ENCODE data around the gene CEACAM1. TPM values are rescaled to one million over a fixed set of nuclear protein-coding genes. Genes with fewer than 3 reads are reported as not detected.
"Not testable (repeated sequence)": the region's sequence is repeated elsewhere in the genome, so short reads cannot be mapped to it uniquely, and the experiment has no call there.

The CEACAM1 gene
- polyA plus RNA-seq, 1 donor (not counting 4 experiments of a cell fraction or from before 2014, with no cell fraction given), result 2.2 TPM

- dilution Hi-C loops (cut with MboI; ENCODE audit: extremely low pct_ligation_motif_present, low sequenced_read_pairs), result no loop called here
Measured at GRCh38 chr19:42552086-42553065, 24.1 kb upstream of the CEACAM1 start.

DNA sequence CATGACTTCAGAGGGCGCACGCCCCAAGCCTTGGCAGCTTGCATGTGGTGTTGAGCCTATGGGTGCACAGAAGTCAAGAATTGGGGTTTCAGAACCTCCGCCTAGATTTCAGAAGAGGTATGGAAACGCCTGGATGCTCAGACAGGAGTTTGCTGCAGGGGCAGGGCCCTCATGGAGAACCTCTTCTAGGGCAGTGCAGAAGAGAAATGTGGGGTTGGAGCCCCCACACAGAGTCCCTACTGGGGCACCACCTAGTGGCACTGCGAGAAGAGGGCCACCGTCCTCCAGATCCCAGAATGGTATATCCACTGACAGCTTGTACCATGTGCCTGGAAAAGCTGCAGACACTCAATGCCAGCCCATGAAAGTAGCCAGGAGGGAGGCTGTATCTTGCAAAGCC, 22.2 kb upstream of the CEACAM1 start:
- DNase-seq (ENCODE audit: low read depth, low spot score); FAIRE-seq; H3K79me2 ChIP-seq (ENCODE audit: control insufficient read depth, insufficient read depth, low read length): not testable (repeated sequence)

More at GRCh38 chr19:42552086-42553065, 24.1 kb upstream of the CEACAM1 start:
- TF ChIP-seq, protein P1, sequence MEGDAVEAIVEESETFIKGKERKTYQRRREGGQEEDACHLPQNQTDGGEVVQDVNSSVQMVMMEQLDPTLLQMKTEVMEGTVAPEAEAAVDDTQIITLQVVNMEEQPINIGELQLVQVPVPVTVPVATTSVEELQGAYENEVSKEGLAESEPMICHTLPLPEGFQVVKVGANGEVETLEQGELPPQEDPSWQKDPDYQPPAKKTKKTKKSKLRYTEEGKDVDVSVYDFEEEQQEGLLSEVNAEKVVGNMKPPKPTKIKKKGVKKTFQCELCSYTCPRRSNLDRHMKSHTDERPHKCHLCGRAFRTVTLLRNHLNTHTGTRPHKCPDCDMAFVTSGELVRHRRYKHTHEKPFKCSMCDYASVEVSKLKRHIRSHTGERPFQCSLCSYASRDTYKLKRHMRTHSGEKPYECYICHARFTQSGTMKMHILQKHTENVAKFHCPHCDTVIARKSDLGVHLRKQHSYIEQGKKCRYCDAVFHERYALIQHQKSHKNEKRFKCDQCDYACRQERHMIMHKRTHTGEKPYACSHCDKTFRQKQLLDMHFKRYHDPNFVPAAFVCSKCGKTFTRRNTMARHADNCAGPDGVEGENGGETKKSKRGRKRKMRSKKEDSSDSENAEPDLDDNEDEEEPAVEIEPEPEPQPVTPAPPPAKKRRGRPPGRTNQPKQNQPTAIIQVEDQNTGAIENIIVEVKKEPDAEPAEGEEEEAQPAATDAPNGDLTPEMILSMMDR (optimal IDR thresholded peaks at IDR 0.05 in 1 of 3, IDR thresholded peaks at IDR 0.05 in 1 of 3, conservative IDR thresholded peaks at IDR 0.05 in 1 of 3; ENCODE audit: extremely low read depth in 1 of 3, insufficient read depth in 2 of 3, low read length in 3 of 3), result no peak
- TF ChIP-seq EZH2 (IDR thresholded peaks at IDR 0.05; ENCODE audit: low read length), result no peak
- Histone ChIP-seq H3K4me3 (ENCODE audit: control insufficient read depth in 2 of 3, extremely low read depth in 1 of 3, insufficient read depth in 2 of 3, low read depth in 1 of 3, low read length in 3 of 3) (no peak overlapping the region), H3K79me2 (ENCODE audit: control insufficient read depth, insufficient read depth, low read length) (no peaks in the 10 kb centered on the region), H4K20me1 (ENCODE audit: control insufficient read depth, extremely low read depth, insufficient read depth, low read length) (no peaks in the 10 kb centered on the region), H2AFZ (ENCODE audit: control insufficient read depth, low read length) (no peak overlapping the region), H3K9me3 (ENCODE audit: control insufficient read depth, low read depth, low read length) (peaks cover 2% of the 10 kb centered on the region), H3K4me2 (ENCODE audit: control insufficient read depth, extremely low read depth, insufficient read depth, low read depth, low read length) (no peak overlapping the region), H3K36me3 (ENCODE audit: control insufficient read depth in 2 of 2, extremely low read depth in 1 of 2, insufficient read depth in 2 of 2, low read length in 2 of 2) (no peaks in the 10 kb centered on the region), H3K27ac (ENCODE audit: control insufficient read depth, insufficient read depth, low read length) (no peak overlapping the region), H3K9me1 (ENCODE audit: control insufficient read depth, extremely low read depth, insufficient read depth, low read length) (no peaks in the 10 kb centered on the region), H3K4me1 (ENCODE audit: control insufficient read depth, extremely low read depth, insufficient read depth, low read length) (no peaks in the 10 kb centered on the region), H3K27me3 (ENCODE audit: control insufficient read depth, extremely low read depth, insufficient read depth, low read length) (peaks cover 23% of the 10 kb centered on the region), H3K9ac (ENCODE audit: control insufficient read depth, extremely low read depth, insufficient read depth, low read length) (no peak overlapping the region)
- DNase-seq (ENCODE audit: low read depth, low spot score) (no peak), FAIRE-seq (no peak)

GRCh38 chr19:42549067-42549466, 20.8 kb upstream of the CEACAM1 start:
- H3K27me3 ChIP-seq (ENCODE audit: control insufficient read depth, extremely low read depth, insufficient read depth, low read length), result peaks cover 15% of the 10 kb centered on the region
- H3K9ac ChIP-seq (ENCODE audit: control insufficient read depth, extremely low read depth, insufficient read depth, low read length); H3K9me3 ChIP-seq (ENCODE audit: control insufficient read depth, low read depth, low read length); H3K27ac ChIP-seq (ENCODE audit: control insufficient read depth, insufficient read depth, low read length); H3K36me3 ChIP-seq (ENCODE audit: control insufficient read depth in 2 of 2, extremely low read depth in 1 of 2, insufficient read depth in 2 of 2, low read length in 2 of 2); H4K20me1 ChIP-seq (ENCODE audit: control insufficient read depth, extremely low read depth, insufficient read depth, low read length); FAIRE-seq; H3K4me2 ChIP-seq (ENCODE audit: control insufficient read depth, extremely low read depth, insufficient read depth, low read depth, low read length); H3K4me3 ChIP-seq (ENCODE audit: control insufficient read depth in 2 of 3, extremely low read depth in 1 of 3, insufficient read depth in 2 of 3, low read depth in 1 of 3, low read length in 3 of 3); DNase-seq (ENCODE audit: low read depth, low spot score); H3K79me2 ChIP-seq (ENCODE audit: control insufficient read depth, insufficient read depth, low read length); dilution Hi-C loops (cut with MboI; ENCODE audit: extremely low pct_ligation_motif_present, low sequenced_read_pairs); H2AFZ ChIP-seq (ENCODE audit: control insufficient read depth, low read length); H3K4me1 ChIP-seq (ENCODE audit: control insufficient read depth, extremely low read depth, insufficient read depth, low read length); H3K9me1 ChIP-seq (ENCODE audit: control insufficient read depth, extremely low read depth, insufficient read depth, low read length): not testable (repeated sequence)

More for the DNA sequence above, 22.2 kb upstream of the CEACAM1 start:
- H3K27me3 ChIP-seq (ENCODE audit: control insufficient read depth, extremely low read depth, insufficient read depth, low read length), result peaks cover 23% of the 10 kb centered on the region
- H3K27ac ChIP-seq (ENCODE audit: control insufficient read depth, insufficient read depth, low read length); H3K4me1 ChIP-seq (ENCODE audit: control insufficient read depth, extremely low read depth, insufficient read depth, low read length); H3K9me1 ChIP-seq (ENCODE audit: control insufficient read depth, extremely low read depth, insufficient read depth, low read length); H3K36me3 ChIP-seq (ENCODE audit: control insufficient read depth in 2 of 2, extremely low read depth in 1 of 2, insufficient read depth in 2 of 2, low read length in 2 of 2); H3K4me2 ChIP-seq (ENCODE audit: control insufficient read depth, extremely low read depth, insufficient read depth, low read depth, low read length); H3K9ac ChIP-seq (ENCODE audit: control insufficient read depth, extremely low read depth, insufficient read depth, low read length); H3K9me3 ChIP-seq (ENCODE audit: control insufficient read depth, low read depth, low read length); H2AFZ ChIP-seq (ENCODE audit: control insufficient read depth, low read length); dilution Hi-C loops (cut with MboI; ENCODE audit: extremely low pct_ligation_motif_present, low sequenced_read_pairs); H3K4me3 ChIP-seq (ENCODE audit: control insufficient read depth in 2 of 3, extremely low read depth in 1 of 3, insufficient read depth in 2 of 3, low read depth in 1 of 3, low read length in 3 of 3); H4K20me1 ChIP-seq (ENCODE audit: control insufficient read depth, extremely low read depth, insufficient read depth, low read length): not testable (repeated sequence)
